H9 (cell line): ENCODE data around the gene WIPF2. TPM values are rescaled to one million over a fixed set of nuclear protein-coding genes. Genes with fewer than 3 reads are reported as not detected.

Experiments used
- DNase-seq: peaks from one replicate; pipeline ENCODE4 v3.0.0-alpha.2; 2017
- H2AFZ ChIP-seq: one replicate; pipeline ENCODE4 v1.6.1; 2013; ENCODE audit warnings: mild to moderate bottlenecking, low read length, control low read depth, moderate library complexity
- H2AK5ac ChIP-seq: 2 replicates; pipeline ENCODE4 v1.6.1; 2013; ENCODE audit warnings: low read length, control low read depth, mixed read lengths; ENCODE audit not compliant: insufficient read length
- H2BK120ac ChIP-seq: one replicate; pipeline ENCODE4 v1.6.1; 2013; ENCODE audit warnings: low read depth, mild to moderate bottlenecking, low read length, control low read depth, inconsistent platforms; ENCODE audit not compliant: poor library complexity, severe bottlenecking
- H2BK12ac ChIP-seq: 2 replicates; pipeline ENCODE4 v1.6.1; 2013; ENCODE audit warnings: low read length, control low read depth, mixed read lengths, low read depth; ENCODE audit not compliant: insufficient read length
- H2BK15ac ChIP-seq: 2 replicates; pipeline ENCODE4 v1.6.1; 2013; ENCODE audit warnings: low read depth, low read length, control low read depth
- H2BK20ac ChIP-seq: one replicate; pipeline ENCODE4 v1.6.1; 2013; ENCODE audit warnings: low read depth, mild to moderate bottlenecking, low read length, control low read depth, inconsistent platforms; ENCODE audit not compliant: poor library complexity, severe bottlenecking
- H2BK5ac ChIP-seq: 2 replicates; pipeline ENCODE4 v1.6.1; 2013; ENCODE audit warnings: low read length, control low read depth, mixed read lengths; ENCODE audit not compliant: insufficient read length
- H3K14ac ChIP-seq: 2 replicates; pipeline ENCODE4 v1.6.1; 2013; ENCODE audit warnings: low read length, control low read depth; ENCODE audit not compliant: insufficient read depth
- H3K18ac ChIP-seq: 2 replicates; pipeline ENCODE4 v1.6.1; 2013; ENCODE audit warnings: low read depth, mild to moderate bottlenecking, mixed read lengths, low read length, control low read depth; ENCODE audit not compliant: insufficient read length
- H3K23ac ChIP-seq: 2 replicates; pipeline ENCODE4 v1.6.1; 2013; ENCODE audit warnings: low read length, control low read depth, mixed read lengths, low read depth; ENCODE audit not compliant: insufficient read length
- H3K23me2 ChIP-seq: 2 replicates; pipeline ENCODE4 v1.6.1; 2013; ENCODE audit warnings: low read depth, mild to moderate bottlenecking, mixed read lengths, low read length, control low read depth; ENCODE audit not compliant: insufficient read length, poor library complexity, severe bottlenecking
- H3K27ac ChIP-seq: 2 replicates; pipeline ENCODE4 v1.5.1; 2013; ENCODE audit warnings: low read length, control low read depth, mixed read lengths, low read depth; ENCODE audit not compliant: insufficient read length
- H3K27me3 ChIP-seq: 2 replicates; pipeline ENCODE4 v1.6.1; 2013; ENCODE audit warnings: low read length, control low read depth, inconsistent platforms; ENCODE audit not compliant: insufficient read depth
- H3K4ac ChIP-seq: 2 replicates; pipeline ENCODE4 v1.6.1; 2013; ENCODE audit warnings: low read depth, mild to moderate bottlenecking, control low read depth, inconsistent platforms, low read length, moderate library complexity
- H3K4me1 ChIP-seq: 2 replicates; pipeline ENCODE4 v1.6.1; 2013; ENCODE audit warnings: low read length, control low read depth, inconsistent platforms; ENCODE audit not compliant: insufficient read depth
- H3K4me2 ChIP-seq: 2 replicates; pipeline ENCODE4 v1.6.1; 2013; ENCODE audit warnings: low read length, control low read depth, mixed read lengths; ENCODE audit not compliant: insufficient read length, insufficient read depth
- H3K56ac ChIP-seq: 2 replicates; pipeline ENCODE4 v1.6.1; 2013; ENCODE audit warnings: low read depth, mild to moderate bottlenecking, mixed read lengths, low read length, control low read depth; ENCODE audit not compliant: insufficient read length
- H3K79me1 ChIP-seq: 2 replicates; pipeline ENCODE4 v1.6.1; 2013; ENCODE audit warnings: low read depth, mild to moderate bottlenecking, moderate library complexity, low read length, control low read depth, inconsistent platforms; ENCODE audit not compliant: insufficient read depth, poor library complexity, severe bottlenecking
- H3K79me2 ChIP-seq: 2 replicates; pipeline ENCODE4 v1.6.1; 2013; ENCODE audit warnings: low read length, control low read depth, inconsistent platforms; ENCODE audit not compliant: insufficient read depth
- H3K9ac ChIP-seq: 2 replicates; pipeline ENCODE4 v1.6.1; 2013; ENCODE audit warnings: low read length, control low read depth, mixed read lengths; ENCODE audit not compliant: insufficient read length; ENCODE audit errors: extremely low read depth
- H3K9me3 ChIP-seq: one replicate; pipeline ENCODE4 v1.6.1; 2013; ENCODE audit warnings: low read depth, low read length, inconsistent platforms; ENCODE audit not compliant: control insufficient read depth
- H3T11ph ChIP-seq: one replicate; pipeline ENCODE4 v1.6.1; 2013; ENCODE audit warnings: mild to moderate bottlenecking, low read length, control low read depth, inconsistent platforms
- H4K20me1 ChIP-seq: one replicate; pipeline ENCODE4 v1.6.1; 2013; ENCODE audit not compliant: control insufficient read depth, insufficient read length, insufficient read depth
- H4K5ac ChIP-seq: 2 replicates; pipeline ENCODE4 v1.6.1; 2013; ENCODE audit warnings: low read depth, mild to moderate bottlenecking, mixed read lengths, low read length, control low read depth; ENCODE audit not compliant: insufficient read length
- H4K8ac ChIP-seq: replicated peaks from 2 replicates; pipeline ENCODE4 v1.6.1; 2013; ENCODE audit warnings: low read length, control low read depth, mixed read lengths, low read depth; ENCODE audit not compliant: insufficient read length
- H4K91ac ChIP-seq: 2 replicates; pipeline ENCODE4 v1.6.1; 2013; ENCODE audit warnings: low read depth, mild to moderate bottlenecking, moderate library complexity, mixed read lengths, low read length, control low read depth; ENCODE audit not compliant: insufficient read length
- H3K27ac Mint-ChIP-seq, 3 experiments: 2 replicates in 2 of 3; 3 replicates in 1 of 3; pipeline ENCODE4 v1.8.0; 2020 to 2021; ENCODE audit warnings: mixed read lengths in 3 of 3, mild to moderate bottlenecking in 1 of 3, moderate library complexity in 1 of 3
- H3K27me3 Mint-ChIP-seq: 2 replicates; pipeline ENCODE4 v1.8.0; 2021; ENCODE audit warnings: low read depth, mild to moderate bottlenecking, moderate library complexity, mixed read lengths
- H3K36me3 Mint-ChIP-seq, 3 experiments: 2 replicates in 2 of 3; 3 replicates in 1 of 3; pipeline ENCODE4 v1.8.0; 2020 to 2021; ENCODE audit warnings: low read depth in 3 of 3, mixed read lengths in 3 of 3; ENCODE audit not compliant: insufficient read depth in 1 of 3
- H3K4me1 Mint-ChIP-seq, 2 experiments: 2 replicates each; pipeline ENCODE4 v1.8.0; 2020; ENCODE audit warnings: mixed read lengths in 2 of 2
- H3K4me3 Mint-ChIP-seq, 2 experiments: 2 replicates in 1 of 2; 3 replicates in 1 of 2; pipeline ENCODE4 v1.8.0; 2020 to 2021; ENCODE audit warnings: mild to moderate bottlenecking in 2 of 2, mixed read lengths in 2 of 2, moderate library complexity in 1 of 2
- H3K9me3 Mint-ChIP-seq, 2 experiments: 2 replicates in 1 of 2; 3 replicates in 1 of 2; pipeline ENCODE4 v1.8.0; 2020; ENCODE audit warnings: mild to moderate bottlenecking in 2 of 2, mixed read lengths in 2 of 2, moderate library complexity in 1 of 2
- CTCF ChIP-seq: fragments of 200-600 bp; sonication (generic); conservative IDR thresholded peaks from 3 replicates; pipeline ENCODE4 v1.8.0; 2021; ENCODE audit warnings: antibody characterized with exemption, mild to moderate bottlenecking
- WGBS: extraction: QIAGEN DNeasy Blood & Tissue Kit; methylation state at CpG from one replicate; pipeline ENCODE4 v1.1.7; 2013; ENCODE audit warnings: missing lambda C conversion rate, low lambda C conversion rate, mixed read lengths; ENCODE audit not compliant: insufficient read length; ENCODE audit errors: extremely low coverage; 5-methylcytosine and 5-hydroxymethylcytosine counted together
- total RNA-seq: library from RNA; stranded (reverse); gene quantifications from 2 replicates; pipeline ENCODE4 v1.2.1, GENCODE V29; 2021

Gene WIPF2
- total RNA-seq, 1 experiment from 2014 or later, result 24.2 TPM

DNA sequence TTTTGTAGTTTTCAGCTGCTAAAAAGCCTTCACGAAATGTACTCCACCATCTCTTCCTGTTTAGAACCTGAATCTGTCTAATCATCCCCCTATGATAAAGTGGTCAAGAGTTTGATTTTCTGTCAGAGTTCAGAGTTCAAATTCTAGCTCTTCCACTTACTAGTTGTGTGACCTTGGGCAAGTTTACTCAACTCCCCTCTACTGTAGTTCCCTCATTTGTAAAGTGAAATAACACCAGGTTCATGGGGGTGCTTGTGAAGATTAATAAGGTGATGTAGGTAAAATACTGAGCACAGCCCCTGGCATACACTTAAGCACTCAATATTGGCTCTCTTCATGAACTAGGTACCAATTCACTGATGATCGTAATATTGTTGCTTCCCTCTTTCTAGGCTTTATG, 67.4 kb downstream of the WIPF2 start:
- peaks cover 3 to 6% of the 10 kb centered on the region in 2 experiments; a peak in 4 of 5 replicates for H3K9me3 Mint-ChIP-seq
- no peak for TF ChIP-seq CTCF
- H3K79me2 ChIP-seq, result peaks cover 16% of the 10 kb centered on the region; the same call in 1 of the 2 replicates

More for the DNA sequence above, 67.4 kb downstream of the WIPF2 start:
- Mint-ChIP-seq H3K27ac (no peak overlapping the region), H3K36me3 (peaks cover 27 to 38% (median 36%) of the 10 kb centered on the region in 3 experiments), H3K27me3 (no peaks in the 10 kb centered on the region; the same call in 1 of the 2 replicates), H3K4me3 (no peak overlapping the region), H3K4me1 (peaks cover 25 to 37% of the 10 kb centered on the region in 2 experiments)
- no peak overlapping the region for H3K14ac ChIP-seq
- no peak overlapping the region for H3K9ac ChIP-seq
- H3K23ac ChIP-seq, result no peak overlapping the region
- no peak for DNase-seq
- H2BK15ac ChIP-seq, result no peak overlapping the region
- no peak overlapping the region for H2BK12ac ChIP-seq
- H2BK20ac ChIP-seq, result no peak overlapping the region
- H3K9me3 ChIP-seq, result no peaks in the 10 kb centered on the region
- no peak overlapping the region for H3K18ac ChIP-seq
- no peak overlapping the region for H3K56ac ChIP-seq
- no peak overlapping the region for H3K27ac ChIP-seq
- no peak overlapping the region for H2AFZ ChIP-seq
- H4K91ac ChIP-seq, result no peak overlapping the region
- no CpG with 5 or more reads among the region's 2 CpGs for WGBS
- H3K4me2 ChIP-seq, result no peak overlapping the region
- H3K79me1 ChIP-seq, result peaks cover 3% of the 10 kb centered on the region
- H4K20me1 ChIP-seq, result no peaks in the 10 kb centered on the region
- H2AK5ac ChIP-seq, result no peak overlapping the region
- no peak overlapping the region for H2BK5ac ChIP-seq
- no peak overlapping the region for H3K4ac ChIP-seq
- no peak overlapping the region for H2BK120ac ChIP-seq
- H4K5ac ChIP-seq, result no peak overlapping the region
- H3K4me1 ChIP-seq, result peaks cover 3% of the 10 kb centered on the region; the same call in 1 of the 2 replicates
- no peak overlapping the region for H4K8ac ChIP-seq
- no peak overlapping the region for H3T11ph ChIP-seq
- H3K23me2 ChIP-seq, result no peaks in the 10 kb centered on the region
- no peaks in the 10 kb centered on the region for H3K27me3 ChIP-seq
